ENCODE results near the gene RANBP1. TPM values are rescaled to one million over a fixed set of nuclear protein-coding genes. Genes with fewer than 3 reads are reported as not detected.

RANBP1 gene
- total RNA-seq, 1 donor from 2014 or later, result 142 TPM

- TF ChIP-seq CTCF (IDR thresholded peaks at IDR 0.05; ENCODE audit: unreplicated experiment), result no peak
- no peak overlapping the region for H3K27ac Mint-ChIP-seq (ENCODE audit: unreplicated experiment)
- peaks cover 7% of the 10 kb centered on the region for H3K36me3 Mint-ChIP-seq (ENCODE audit: low read depth, unreplicated experiment)
- H3K4me1 Mint-ChIP-seq (ENCODE audit: unreplicated experiment), result peaks cover 7% of the 10 kb centered on the region
- no peak for DNase-seq (ENCODE audit: low spot score)
- peaks cover 2% of the 10 kb centered on the region for H3K27me3 Mint-ChIP-seq (ENCODE audit: unreplicated experiment)
- H3K4me3 Mint-ChIP-seq (ENCODE audit: unreplicated experiment), result no peak overlapping the region
- H3K9me3 Mint-ChIP-seq (ENCODE audit: unreplicated experiment), result no peaks in the 10 kb centered on the region
Observed at GRCh38 chr22:20142711-20143621, 27.1 kb downstream of the RANBP1 start.

- Mint-ChIP-seq H3K27ac (ENCODE audit: unreplicated experiment) (no peak overlapping the region), H3K36me3 (ENCODE audit: low read depth, unreplicated experiment) (peaks cover 7% of the 10 kb centered on the region), H3K4me3 (ENCODE audit: unreplicated experiment) (no peak overlapping the region), H3K27me3 (ENCODE audit: unreplicated experiment) (peaks cover 2% of the 10 kb centered on the region), H3K4me1 (ENCODE audit: unreplicated experiment) (peaks cover 6% of the 10 kb centered on the region), H3K9me3 (ENCODE audit: unreplicated experiment) (no peaks in the 10 kb centered on the region)
- no peak for TF ChIP-seq CTCF (IDR thresholded peaks at IDR 0.05; ENCODE audit: unreplicated experiment)
- DNase-seq (ENCODE audit: low spot score), result no peak
Observed at GRCh38 chr22:20143883-20144665, 28.2 kb downstream of the RANBP1 start.

GRCh38 chr22:20145206-20145831, 29.4 kb downstream of the RANBP1 start:
- Mint-ChIP-seq H3K27ac (ENCODE audit: unreplicated experiment) (no peak overlapping the region), H3K4me1 (ENCODE audit: unreplicated experiment) (no peaks in the 10 kb centered on the region), H3K27me3 (ENCODE audit: unreplicated experiment) (no peaks in the 10 kb centered on the region), H3K36me3 (ENCODE audit: low read depth, unreplicated experiment) (no peaks in the 10 kb centered on the region), H3K4me3 (ENCODE audit: unreplicated experiment) (no peak overlapping the region), H3K9me3 (ENCODE audit: unreplicated experiment) (no peaks in the 10 kb centered on the region)
- no peak for TF ChIP-seq CTCF (IDR thresholded peaks at IDR 0.05; ENCODE audit: unreplicated experiment)
- DNase-seq (ENCODE audit: low spot score), result no peak

- no peaks in the 10 kb centered on the region for H3K27me3 Mint-ChIP-seq (ENCODE audit: unreplicated experiment)
- no peak overlapping the region for H3K4me3 Mint-ChIP-seq (ENCODE audit: unreplicated experiment)
- H3K36me3 Mint-ChIP-seq (ENCODE audit: low read depth, unreplicated experiment), result no peaks in the 10 kb centered on the region
- no peaks in the 10 kb centered on the region for H3K9me3 Mint-ChIP-seq (ENCODE audit: unreplicated experiment)
- DNase-seq (ENCODE audit: low spot score), result no peak
- TF ChIP-seq CTCF (IDR thresholded peaks at IDR 0.05; ENCODE audit: unreplicated experiment), result no peak
- no peak overlapping the region for H3K27ac Mint-ChIP-seq (ENCODE audit: unreplicated experiment)
- no peaks in the 10 kb centered on the region for H3K4me1 Mint-ChIP-seq (ENCODE audit: unreplicated experiment)
Observed at GRCh38 chr22:20145832-20146223, 29.9 kb downstream of the RANBP1 start.

Measured in endothelial cell (in vitro differentiated cells).